HepG2 (cell line): ENCODE results near the gene PAFAH1B2. TPM values are rescaled to one million over a fixed set of nuclear protein-coding genes. Genes with fewer than 3 reads are reported as not detected.

Experiments
- ATAC-seq: fragments of 200-7000 bp; cut with Tn5 transposase; 3 replicates; pipeline ENCODE4 v1.9.1; 2020; ENCODE audit warnings: mild to moderate bottlenecking, moderate library complexity
- BruUV-seq: library from RNA; stranded (reverse); fragments of 400-500 nt; replicated peaks from 2 replicates; lab custom pipeline; 2021; lab: Mats Ljungman, UMichigan
- CTCF ChIA-PET: fragments of 300-600 bp; formaldehyde crosslinking; extraction: SDS; loops from one replicate; lab custom pipeline; 2021; ENCODE audit warnings: low total read pairs, inconsistent platforms, low intra/inter-chr PET ratio; lab: Yijun Ruan, JAX
- POLR2A ChIA-PET: fragments of 350-600 bp; sonication (Branson Sonifier 250); formaldehyde crosslinking; loops from one replicate; lab custom pipeline; 2020; ENCODE audit warnings: antibody characterized with exemption, inconsistent platforms; lab: Yijun Ruan, JAX
- DNase-seq: peaks from one replicate; pipeline ENCODE4 v3.0.0-alpha.2; 2015; ENCODE audit warnings: low spot score
- FAIRE-seq: peaks from 3 replicates; lab custom pipeline; 2011; peaks lifted over from hg19 to GRCh38; lab: Jason Lieb, UNC
- H2AFZ ChIP-seq: one replicate; pipeline ENCODE4 v1.6.1; 2011; ENCODE audit warnings: low read length, inconsistent platforms
- H3K27ac ChIP-seq: fragments of 300-600 bp; 3 replicates; pipeline ENCODE4 v1.8.0; 2011; ENCODE audit warnings: mixed run types, mild to moderate bottlenecking, mixed read lengths, low read length, inconsistent platforms; ENCODE audit not compliant: insufficient read depth; ENCODE audit errors: extremely low read length
- H3K27me3 ChIP-seq, 2 experiments: fragments of 200-600 bp in 1 of 2; 2 replicates in 1 of 2; 3 replicates in 1 of 2; pipeline versions ENCODE4 v1.6.0 to v1.8.0; 2011; ENCODE audit warnings: low read length in 2 of 2, mild to moderate bottlenecking in 2 of 2, moderate library complexity in 2 of 2, inconsistent platforms in 1 of 2; ENCODE audit not compliant: insufficient read depth in 2 of 2, control insufficient read depth in 1 of 2
- H3K36me3 ChIP-seq, 2 experiments: fragments of 200-600 bp in 1 of 2; replicated peaks in 1 of 2; 2 replicates in 1 of 2; 3 replicates in 1 of 2; pipeline versions ENCODE4 v1.5.1 to v1.8.0; 2011; ENCODE audit warnings: low read length in 2 of 2, inconsistent platforms in 1 of 2; ENCODE audit not compliant: insufficient read depth in 2 of 2, control insufficient read depth in 1 of 2
- H3K4me1 ChIP-seq: 2 replicates; pipeline ENCODE4 v1.5.1; 2012; ENCODE audit warnings: low read length, inconsistent platforms; ENCODE audit not compliant: insufficient read depth
- H3K4me2 ChIP-seq: 2 replicates; pipeline ENCODE4 v1.6.0; 2011; ENCODE audit warnings: low read depth, low read length, inconsistent platforms
- H3K4me3 ChIP-seq, 3 experiments: fragments of 200-600 bp in 1 of 3; sonication (generic), shearing (Covaris generic) in 1 of 3; replicated peaks in 1 of 3; 2 replicates each; pipeline ENCODE4 v1.5.1; 2011 to 2016; ENCODE audit warnings: low read length in 3 of 3, inconsistent platforms in 2 of 3, low read depth in 2 of 3, mild to moderate bottlenecking in 2 of 3, control low read depth in 1 of 3, mixed read lengths in 1 of 3; ENCODE audit not compliant: insufficient read depth in 1 of 3
- H3K79me2 ChIP-seq: one replicate; pipeline ENCODE4 v1.6.1; 2011; ENCODE audit warnings: low read length, inconsistent platforms; ENCODE audit not compliant: insufficient read depth
- H3K9ac ChIP-seq: 2 replicates; pipeline ENCODE4 v1.6.0; 2011; ENCODE audit warnings: mild to moderate bottlenecking, low read depth, low read length, inconsistent platforms; ENCODE audit not compliant: insufficient read depth
- H3K9me3 ChIP-seq: 2 replicates; pipeline ENCODE4 v1.5.1; 2012; ENCODE audit warnings: mild to moderate bottlenecking, low read length
- H4K20me1 ChIP-seq: 2 replicates; pipeline ENCODE4 v1.6.0; 2011; ENCODE audit warnings: inconsistent platforms, mild to moderate bottlenecking, low read length, moderate library complexity; ENCODE audit not compliant: insufficient read depth
- AGO2 ChIP-seq: fragments of 200-400 bp; formaldehyde crosslinking; optimal IDR thresholded peaks from 2 replicates; pipeline ENCODE3; 2017; ENCODE audit warnings: mild to moderate bottlenecking, low read depth, low read length, moderate library complexity
- ATF4 ChIP-seq, 2 experiments: fragments of 450-650 bp in 1 of 2; sonication (generic) in 1 of 2; formaldehyde crosslinking; IDR thresholded peaks; 2 replicates each; pipeline versions ENCODE4 v1.5.0 to v1.8.0; 2020 to 2022; ENCODE audit warnings: mild to moderate bottlenecking in 1 of 2, missing genetic modification reagents in 1 of 2
- PAWR ChIP-seq: sonication (generic); formaldehyde crosslinking; IDR thresholded peaks from 2 replicates; pipeline ENCODE4 v1.4.0; 2020; ENCODE audit warnings: missing genetic modification reagents, mild to moderate bottlenecking, borderline replicate concordance
- PAXIP1 ChIP-seq: sonication (generic); formaldehyde crosslinking; conservative IDR thresholded peaks from 2 replicates; pipeline ENCODE4 v1.4.0; 2020; ENCODE audit warnings: mild to moderate bottlenecking, missing genetic modification reagents, moderate library complexity
- POLR2A ChIP-seq, 2 experiments: IDR thresholded peaks; 2 replicates each; pipeline ENCODE4 v1.6.1; 2011; ENCODE audit warnings: low read depth in 2 of 2, low read length in 2 of 2, mild to moderate bottlenecking in 1 of 2, moderate library complexity in 1 of 2; ENCODE audit not compliant: insufficient read depth in 1 of 2
- REST ChIP-seq, 2 experiments: IDR thresholded peaks; 2 replicates each; pipeline ENCODE4 v1.6.1; 2011 to 2012; ENCODE audit warnings: low read length in 2 of 2, borderline replicate concordance in 1 of 2, low read depth in 1 of 2, mild to moderate bottlenecking in 1 of 2, moderate library complexity in 1 of 2
- SP2 ChIP-seq: sonication (generic); formaldehyde crosslinking; IDR thresholded peaks from 2 replicates; pipeline ENCODE4 v1.5.1; 2020; ENCODE audit warnings: mild to moderate bottlenecking, missing genetic modification reagents
- ZNF530 ChIP-seq: sonication (generic); formaldehyde crosslinking; IDR thresholded peaks from 2 replicates; pipeline ENCODE4 v1.5.0; 2020; ENCODE audit warnings: low read depth, mild to moderate bottlenecking, missing genetic modification reagents
- WGBS: methylation state at CpG from one replicate; pipeline ENCODE4 v1.1.6; 2017; ENCODE audit warnings: low lambda C conversion rate; 5-methylcytosine and 5-hydroxymethylcytosine counted together
- in situ Hi-C: cut with HindIII; loops from 2 replicates; pipeline ENCODE4 v1.10.0; 2017; ENCODE audit warnings: low pct_unique_long_range_greater_than_20kb; ENCODE audit not compliant: extremely low pct_ligation_motif_present
- intact Hi-C: fragments of 100-400 bp; cut with micrococcal nuclease; formaldehyde crosslinking; loops from one replicate; pipeline ENCODE4 v1.10.0; 2022; ENCODE audit not compliant: unreplicated experiment
- polyA plus RNA-seq, 8 experiments: library from polyadenylated mRNA; depleted of rRNA in 3 of 8; stranded (reverse) in 7 of 8; unstranded in 1 of 8; fragments of >200 nt; fragmentation: Illumina TruSeq in 4 of 8; extraction: Trizol in 4 of 8; gene quantifications; 2 replicates each; pipeline versions ENCODE4 v1.2.1 to v1.2.3, GENCODE V29; 2011 to 2016; ENCODE audit warnings: low read depth in 4 of 8, missing spikeins in 1 of 8, mixed read lengths in 1 of 8; ENCODE audit not compliant: insufficient read depth in 1 of 8
- total RNA-seq, 5 experiments: library from RNA; depleted of rRNA; stranded (reverse); fragments of >200 nt; fragmentation: Illumina TruSeq; extraction: Trizol; gene quantifications; 2 replicates each; pipeline ENCODE4 v1.2.3, GENCODE V29; 2016; ENCODE audit warnings: low read depth in 1 of 5

Gene PAFAH1B2
- total and polyA plus RNA-seq, 2 of the 13 experiments (the other 11 are each of a cell fraction or from before 2014, with no cell fraction given) = 28.8 to 104 TPM

GRCh38 chr11:117195761-117196160 is 51.7 kb downstream of the PAFAH1B2 start:
- H3K9ac ChIP-seq = no peak overlapping the region
- no TSS peak for BruUV-seq

More at GRCh38 chr11:117195761-117196160, 51.7 kb downstream of the PAFAH1B2 start:
- ATAC-seq (no peak), DNase-seq (no peak), FAIRE-seq (no peak)
- intact Hi-C loops = no loop called here
- CTCF ChIA-PET = no interaction called here
- Histone ChIP-seq H2AFZ (no peak overlapping the region), H3K27me3 (no peaks in the 10 kb centered on the region), H3K9me3 (no peaks in the 10 kb centered on the region), H3K79me2 (no peaks in the 10 kb centered on the region), H4K20me1 (no peaks in the 10 kb centered on the region), H3K27ac (no peak overlapping the region), H3K4me3 (no peak overlapping the region), H3K4me2 (no peak overlapping the region), H3K4me1 (peaks cover 9% of the 10 kb centered on the region), H3K36me3 (peaks cover 3 to 6% of the 10 kb centered on the region in 2 experiments; a peak in 2 of 5 replicates)
- WGBS = 97% methylated on average over 18 of the region's 19 CpGs
- POLR2A ChIA-PET = interaction anchor here (1.0 kb wide), 1 partner anchor 17 kb away, joined by 3 read pairs; the partner anchor contains the start of gene SIDT2
- TF ChIP-seq PAXIP1 (no peak), PAWR (no peak), SP2 (CRISPR knock-in tag) (no peak), ATF4 (CRISPR knock-in tag; IDR thresholded peaks at IDR 0.05) (no peak), REST (IDR thresholded peaks at IDR 0.05; ENCODE audit: borderline replicate concordance in 1 of 2, low read depth in 1 of 2, low read length in 2 of 2) (no peak), AGO2 (peak; percentile 31), ZNF530 (no peak), POLR2A (IDR thresholded peaks at IDR 0.05; ENCODE audit: insufficient read depth in 1 of 2, low read depth in 2 of 2, low read length in 2 of 2) (no peak)
- in situ Hi-C loops = no loop called here
